Astrocyte of the hippocampus (primary cell): ENCODE data around the gene POLDIP3.

Source experiments
- DNase-seq: peaks from one replicate; pipeline ENCODE4 v3.0.0; 2011; ENCODE audit warnings: low read depth, low spot score

Gene POLDIP3

GRCh38 chr22:42642806-42643633 lies 28.3 kb upstream of the POLDIP3 start:
- no peak for DNase-seq

GRCh38 chr22:42641801-42642413 lies 27.2 kb upstream of the POLDIP3 start:
- no peak for DNase-seq

GRCh38 chr22:42639541-42640241 lies 25.0 kb upstream of the POLDIP3 start:
- DNase-seq, result peak; percentile 51

- no peak for DNase-seq
Observed at GRCh38 chr22:42637555-42637954, 22.9 kb upstream of the POLDIP3 start.

GRCh38 chr22:42636506-42636905 lies 21.8 kb upstream of the POLDIP3 start:
- no peak for DNase-seq

- DNase-seq, result peak; percentile 94
Observed at GRCh38 chr22:42635531-42635930, 20.8 kb upstream of the POLDIP3 start.

- DNase-seq, result no peak
Observed at GRCh38 chr22:42633013-42633412, 18.3 kb upstream of the POLDIP3 start.

- DNase-seq, result no peak
Observed at GRCh38 chr22:42632096-42632495, 17.4 kb upstream of the POLDIP3 start.

GRCh38 chr22:42630901-42631602 lies 16.4 kb upstream of the POLDIP3 start:
- DNase-seq, result no peak

GRCh38 chr22:42630211-42630610 lies 15.5 kb upstream of the POLDIP3 start:
- DNase-seq, result no peak

- DNase-seq, result no peak
Observed at GRCh38 chr22:42627981-42628380, 13.3 kb upstream of the POLDIP3 start.

GRCh38 chr22:42626951-42627625 lies 12.4 kb upstream of the POLDIP3 start:
- no peak for DNase-seq

- no peak for DNase-seq
Observed at GRCh38 chr22:42626431-42626830, 11.7 kb upstream of the POLDIP3 start.

- DNase-seq, result no peak
Observed at GRCh38 chr22:42625416-42625815, 10.7 kb upstream of the POLDIP3 start.

GRCh38 chr22:42624551-42625106 lies 9.9 kb upstream of the POLDIP3 start:
- DNase-seq, result no peak

GRCh38 chr22:42623756-42624441 lies 9.2 kb upstream of the POLDIP3 start:
- DNase-seq, result no peak

GRCh38 chr22:42623301-42623751 lies 8.6 kb upstream of the POLDIP3 start:
- DNase-seq, result no peak

GRCh38 chr22:42622061-42622710 lies 7.5 kb upstream of the POLDIP3 start:
- DNase-seq, result no peak

GRCh38 chr22:42621505-42622002 lies 6.9 kb upstream of the POLDIP3 start:
- peak; percentile 88 for DNase-seq

- DNase-seq, result no peak
Observed at GRCh38 chr22:42620084-42620483, 5.4 kb upstream of the POLDIP3 start.
